HepG2 (cell line): ENCODE data around the gene PLXNA4. TPM values are rescaled to one million over a fixed set of nuclear protein-coding genes. Genes with fewer than 3 reads are reported as not detected.

Experiments used
- ATAC-seq: fragments of 200-7000 bp; cut with Tn5 transposase; 3 replicates; pipeline ENCODE4 v1.9.1; 2020; ENCODE audit warnings: mild to moderate bottlenecking, moderate library complexity
- BruUV-seq: library from RNA; stranded (reverse); fragments of 400-500 nt; replicated peaks from 2 replicates; lab custom pipeline; 2021; lab: Mats Ljungman, UMichigan
- CTCF ChIA-PET: fragments of 300-600 bp; formaldehyde crosslinking; extraction: SDS; loops from one replicate; lab custom pipeline; 2021; ENCODE audit warnings: low total read pairs, inconsistent platforms, low intra/inter-chr PET ratio; lab: Yijun Ruan, JAX
- POLR2A ChIA-PET: fragments of 350-600 bp; sonication (Branson Sonifier 250); formaldehyde crosslinking; loops from one replicate; lab custom pipeline; 2020; ENCODE audit warnings: antibody characterized with exemption, inconsistent platforms; lab: Yijun Ruan, JAX
- DNase-seq: peaks from one replicate; pipeline ENCODE4 v3.0.0-alpha.2; 2015; ENCODE audit warnings: low spot score
- FAIRE-seq: peaks from 3 replicates; lab custom pipeline; 2011; peaks lifted over from hg19 to GRCh38; lab: Jason Lieb, UNC
- H2AFZ ChIP-seq: one replicate; pipeline ENCODE4 v1.6.1; 2011; ENCODE audit warnings: low read length, inconsistent platforms
- H3K27ac ChIP-seq: fragments of 300-600 bp; 3 replicates; pipeline ENCODE4 v1.8.0; 2011; ENCODE audit warnings: mixed run types, mild to moderate bottlenecking, mixed read lengths, low read length, inconsistent platforms; ENCODE audit not compliant: insufficient read depth; ENCODE audit errors: extremely low read length
- H3K27me3 ChIP-seq, 2 experiments: fragments of 200-600 bp in 1 of 2; 2 replicates in 1 of 2; 3 replicates in 1 of 2; pipeline versions ENCODE4 v1.6.0 to v1.8.0; 2011; ENCODE audit warnings: low read length in 2 of 2, mild to moderate bottlenecking in 2 of 2, moderate library complexity in 2 of 2, inconsistent platforms in 1 of 2; ENCODE audit not compliant: insufficient read depth in 2 of 2, control insufficient read depth in 1 of 2
- H3K36me3 ChIP-seq, 2 experiments: fragments of 200-600 bp in 1 of 2; replicated peaks in 1 of 2; 2 replicates in 1 of 2; 3 replicates in 1 of 2; pipeline versions ENCODE4 v1.5.1 to v1.8.0; 2011; ENCODE audit warnings: low read length in 2 of 2, inconsistent platforms in 1 of 2; ENCODE audit not compliant: insufficient read depth in 2 of 2, control insufficient read depth in 1 of 2
- H3K4me1 ChIP-seq: 2 replicates; pipeline ENCODE4 v1.5.1; 2012; ENCODE audit warnings: low read length, inconsistent platforms; ENCODE audit not compliant: insufficient read depth
- H3K4me2 ChIP-seq: 2 replicates; pipeline ENCODE4 v1.6.0; 2011; ENCODE audit warnings: low read depth, low read length, inconsistent platforms
- H3K4me3 ChIP-seq, 3 experiments: fragments of 200-600 bp in 1 of 3; sonication (generic), shearing (Covaris generic) in 1 of 3; replicated peaks in 1 of 3; 2 replicates each; pipeline ENCODE4 v1.5.1; 2011 to 2016; ENCODE audit warnings: low read length in 3 of 3, inconsistent platforms in 2 of 3, low read depth in 2 of 3, mild to moderate bottlenecking in 2 of 3, control low read depth in 1 of 3, mixed read lengths in 1 of 3; ENCODE audit not compliant: insufficient read depth in 1 of 3
- H3K79me2 ChIP-seq: one replicate; pipeline ENCODE4 v1.6.1; 2011; ENCODE audit warnings: low read length, inconsistent platforms; ENCODE audit not compliant: insufficient read depth
- H3K9ac ChIP-seq: 2 replicates; pipeline ENCODE4 v1.6.0; 2011; ENCODE audit warnings: mild to moderate bottlenecking, low read depth, low read length, inconsistent platforms; ENCODE audit not compliant: insufficient read depth
- H3K9me3 ChIP-seq: 2 replicates; pipeline ENCODE4 v1.5.1; 2012; ENCODE audit warnings: mild to moderate bottlenecking, low read length
- H4K20me1 ChIP-seq: 2 replicates; pipeline ENCODE4 v1.6.0; 2011; ENCODE audit warnings: inconsistent platforms, mild to moderate bottlenecking, low read length, moderate library complexity; ENCODE audit not compliant: insufficient read depth
- ATRX ChIP-seq: sonication (generic); formaldehyde crosslinking; IDR thresholded peaks from 2 replicates; pipeline ENCODE4 v1.4.0; 2020; ENCODE audit warnings: missing genetic modification reagents, borderline replicate concordance
- EZH2 ChIP-seq: conservative IDR thresholded peaks from 2 replicates; pipeline ENCODE4 v1.6.1; 2012; ENCODE audit warnings: mild to moderate bottlenecking, low read depth, low read length, moderate library complexity
- HMGA1 ChIP-seq: sonication (generic); formaldehyde crosslinking; conservative IDR thresholded peaks from 2 replicates; pipeline ENCODE4 v1.4.0; 2020; ENCODE audit warnings: missing genetic modification reagents
- ISX ChIP-seq: sonication (generic); formaldehyde crosslinking; conservative IDR thresholded peaks from 2 replicates; pipeline ENCODE4 v1.5.0; 2020; ENCODE audit warnings: missing genetic modification reagents
- REL ChIP-seq: sonication (generic); formaldehyde crosslinking; conservative IDR thresholded peaks from 2 replicates; pipeline ENCODE4 v1.8.0; 2022; ENCODE audit warnings: mild to moderate bottlenecking, missing genetic modification reagents, moderate library complexity
- SPEN ChIP-seq: sonication (generic); formaldehyde crosslinking; IDR thresholded peaks from 2 replicates; pipeline ENCODE4 v1.5.1; 2020; ENCODE audit warnings: low read depth, mild to moderate bottlenecking, missing genetic modification reagents
- TAF1 ChIP-seq: sonication (generic); formaldehyde crosslinking; IDR thresholded peaks from 2 replicates; pipeline ENCODE4 v1.4.0; 2020; ENCODE audit warnings: missing genetic modification reagents
- TSC22D2 ChIP-seq: sonication (generic); formaldehyde crosslinking; IDR thresholded peaks from 2 replicates; pipeline ENCODE4 v1.5.1; 2020; ENCODE audit warnings: missing genetic modification reagents, mild to moderate bottlenecking, borderline replicate concordance
- U2AF1 ChIP-seq: fragments of 200-400 bp; formaldehyde crosslinking; optimal IDR thresholded peaks from 2 replicates; pipeline ENCODE3; 2017; ENCODE audit warnings: mild to moderate bottlenecking, low read depth, low read length
- ZFX ChIP-seq: sonication (generic); formaldehyde crosslinking; IDR thresholded peaks from 2 replicates; pipeline ENCODE4 v1.4.0; 2020; ENCODE audit warnings: mild to moderate bottlenecking, low read depth, missing genetic modification reagents, moderate library complexity
- ZNF44 ChIP-seq: sonication (generic); formaldehyde crosslinking; IDR thresholded peaks from 2 replicates; pipeline ENCODE4 v1.5.1; 2020; ENCODE audit warnings: mild to moderate bottlenecking, missing genetic modification reagents
- WGBS: methylation state at CpG from one replicate; pipeline ENCODE4 v1.1.6; 2017; ENCODE audit warnings: low lambda C conversion rate; 5-methylcytosine and 5-hydroxymethylcytosine counted together
- in situ Hi-C: cut with HindIII; loops from 2 replicates; pipeline ENCODE4 v1.10.0; 2017; ENCODE audit warnings: low pct_unique_long_range_greater_than_20kb; ENCODE audit not compliant: extremely low pct_ligation_motif_present
- intact Hi-C: fragments of 100-400 bp; cut with micrococcal nuclease; formaldehyde crosslinking; loops from one replicate; pipeline ENCODE4 v1.10.0; 2022; ENCODE audit not compliant: unreplicated experiment
- polyA plus RNA-seq, 8 experiments: library from polyadenylated mRNA; depleted of rRNA in 3 of 8; stranded (reverse) in 7 of 8; unstranded in 1 of 8; fragments of >200 nt; fragmentation: Illumina TruSeq in 4 of 8; extraction: Trizol in 4 of 8; gene quantifications; 2 replicates each; pipeline versions ENCODE4 v1.2.1 to v1.2.3, GENCODE V29; 2011 to 2016; ENCODE audit warnings: low read depth in 4 of 8, missing spikeins in 1 of 8, mixed read lengths in 1 of 8; ENCODE audit not compliant: insufficient read depth in 1 of 8
- total RNA-seq, 5 experiments: library from RNA; depleted of rRNA; stranded (reverse); fragments of >200 nt; fragmentation: Illumina TruSeq; extraction: Trizol; gene quantifications; 2 replicates each; pipeline ENCODE4 v1.2.3, GENCODE V29; 2016; ENCODE audit warnings: low read depth in 1 of 5
- TF ChIP-seq, protein P1 (sequence below): sonication (generic); formaldehyde crosslinking; IDR thresholded peaks from 2 replicates; pipeline ENCODE4 v1.5.0; 2020; ENCODE audit warnings: mild to moderate bottlenecking, low read depth, missing genetic modification reagents, borderline replicate concordance
- TF ChIP-seq, protein P2 (sequence below), 2 experiments: sonication (generic) in 1 of 2; formaldehyde crosslinking in 1 of 2; IDR thresholded peaks; 2 replicates each; pipeline versions ENCODE4 v1.4.0 to v1.6.1; 2016 to 2020; ENCODE audit warnings: borderline replicate concordance in 1 of 2, low read depth in 1 of 2, mild to moderate bottlenecking in 1 of 2, missing genetic modification reagents in 1 of 2

PLXNA4 gene
- total and polyA plus RNA-seq, 2 of the 13 experiments (the other 11 are each of a cell fraction or from before 2014, with no cell fraction given), result 0.01 to 0.04 TPM

DNA sequence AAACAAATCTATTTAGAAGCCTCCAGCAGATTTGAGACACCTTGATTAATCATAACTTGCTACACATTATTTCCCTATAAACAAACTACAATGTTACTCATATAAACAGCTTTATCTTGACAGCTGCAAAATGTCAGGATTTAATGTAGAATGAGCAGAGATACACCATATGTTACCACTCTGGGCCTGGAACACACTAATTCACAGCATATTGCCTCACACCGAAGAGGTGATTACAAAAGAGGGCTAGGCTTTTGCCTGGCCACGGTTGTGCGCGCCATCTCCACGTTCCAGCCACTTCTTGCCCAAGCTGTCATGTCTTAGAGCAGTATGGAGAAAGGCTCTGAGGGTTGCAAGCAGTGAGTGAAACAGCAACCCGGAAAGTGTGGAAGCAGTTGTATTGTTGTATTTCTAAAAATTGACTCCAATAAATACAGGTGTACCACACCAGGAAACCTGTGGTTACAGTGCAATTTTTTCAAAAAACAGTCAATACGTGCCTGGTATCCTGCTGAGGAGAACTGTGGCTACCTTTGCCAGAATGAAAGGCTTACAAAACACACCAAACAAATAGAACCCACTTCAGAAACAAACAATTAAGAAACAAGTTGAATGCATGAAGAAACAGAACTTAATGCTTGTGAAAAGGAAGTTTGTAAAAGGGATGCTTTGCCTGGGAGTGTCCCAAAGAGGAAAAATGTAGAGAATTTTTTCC is 498.1 kb downstream of the PLXNA4 start:
- Histone ChIP-seq H3K36me3 (no peaks in the 10 kb centered on the region), H3K9me3 (no peaks in the 10 kb centered on the region), H4K20me1 (no peaks in the 10 kb centered on the region), H3K79me2 (no peaks in the 10 kb centered on the region), H2AFZ (no peak overlapping the region), H3K4me3 (no peak overlapping the region), H3K4me1 (no peaks in the 10 kb centered on the region), H3K27ac (no peak overlapping the region), H3K27me3 (peaks cover 0 to 37% of the 10 kb centered on the region in 2 experiments; a peak in 4 of 5 replicates), H3K9ac (no peak overlapping the region), H3K4me2 (no peak overlapping the region)
- POLR2A ChIA-PET, result no interaction called here
- ATAC-seq (no peak), FAIRE-seq (no peak), DNase-seq (no peak)
- 50% methylated on average over 7 of the region's 7 CpGs for WGBS
- in situ Hi-C loops, result no loop called here
- BruUV-seq, result no TSS peak
- TF ChIP-seq, protein P1, sequence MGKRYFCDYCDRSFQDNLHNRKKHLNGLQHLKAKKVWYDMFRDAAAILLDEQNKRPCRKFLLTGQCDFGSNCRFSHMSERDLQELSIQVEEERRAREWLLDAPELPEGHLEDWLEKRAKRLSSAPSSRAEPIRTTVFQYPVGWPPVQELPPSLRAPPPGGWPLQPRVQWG, result no peak
- no peak for TF ChIP-seq ZNF44
- no peak for TF ChIP-seq REL (CRISPR knock-in tag)
- TF ChIP-seq ISX (CRISPR knock-in tag), result no peak
- TF ChIP-seq TSC22D2, result no peak
- no peak for TF ChIP-seq HMGA1 (CRISPR knock-in tag)
- TF ChIP-seq, protein P2, sequence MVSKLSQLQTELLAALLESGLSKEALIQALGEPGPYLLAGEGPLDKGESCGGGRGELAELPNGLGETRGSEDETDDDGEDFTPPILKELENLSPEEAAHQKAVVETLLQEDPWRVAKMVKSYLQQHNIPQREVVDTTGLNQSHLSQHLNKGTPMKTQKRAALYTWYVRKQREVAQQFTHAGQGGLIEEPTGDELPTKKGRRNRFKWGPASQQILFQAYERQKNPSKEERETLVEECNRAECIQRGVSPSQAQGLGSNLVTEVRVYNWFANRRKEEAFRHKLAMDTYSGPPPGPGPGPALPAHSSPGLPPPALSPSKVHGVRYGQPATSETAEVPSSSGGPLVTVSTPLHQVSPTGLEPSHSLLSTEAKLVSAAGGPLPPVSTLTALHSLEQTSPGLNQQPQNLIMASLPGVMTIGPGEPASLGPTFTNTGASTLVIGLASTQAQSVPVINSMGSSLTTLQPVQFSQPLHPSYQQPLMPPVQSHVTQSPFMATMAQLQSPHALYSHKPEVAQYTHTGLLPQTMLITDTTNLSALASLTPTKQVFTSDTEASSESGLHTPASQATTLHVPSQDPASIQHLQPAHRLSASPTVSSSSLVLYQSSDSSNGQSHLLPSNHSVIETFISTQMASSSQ (IDR thresholded peaks at IDR 0.05; ENCODE audit: low read depth), result no peak
- TF ChIP-seq, protein P2 (CRISPR knock-in tag; IDR thresholded peaks at IDR 0.05; ENCODE audit: borderline replicate concordance), result no peak
- no peak for TF ChIP-seq U2AF1
- no peak for TF ChIP-seq ZFX (CRISPR knock-in tag)
- TF ChIP-seq SPEN (CRISPR knock-in tag), result no peak
- no peak for TF ChIP-seq TAF1
- no peak for TF ChIP-seq EZH2
- TF ChIP-seq ATRX (CRISPR knock-in tag), result no peak
- intact Hi-C loops, result no loop called here
- CTCF ChIA-PET, result no interaction called here
